GM23248 (cell line): ENCODE results near the gene GOLGA6D.

ENCODE experiments used
- EZH2 ChIP-seq: fragments of 200-600 bp; sonication (generic); IDR thresholded peaks from 2 replicates; pipeline ENCODE4 v1.6.1; 2018; ENCODE audit warnings: antibody characterized with exemption, mild to moderate bottlenecking; ENCODE audit not compliant: insufficient read depth, poor library complexity, severe bottlenecking
- EZH2phosphoT487 ChIP-seq: fragments of 200-600 bp; sonication (generic); IDR thresholded peaks from 2 replicates; pipeline ENCODE4 v1.6.1; 2018; ENCODE audit warnings: antibody characterized with exemption, moderate library complexity, mild to moderate bottlenecking, low read depth; ENCODE audit not compliant: insufficient read depth

GRCh38 chr15:75302318-75302717 lies 19.7 kb downstream of the GOLGA6D start:
- TF ChIP-seq EZH2phosphoT487 (no peak), EZH2 (no peak)
